GM19397 (cell line): ENCODE results near the gene BCL7A.
"Not testable (repeated sequence)": the region's sequence is repeated elsewhere in the genome, so short reads cannot be mapped to it uniquely, and the experiment has no call there.

ENCODE experiments used
- ATAC-seq: cut with Tn5 transposase; IDR thresholded peaks from one replicate; pipeline ENCODE4 v1.9.1; 2021; ENCODE audit warnings: mild to moderate bottlenecking, moderate library complexity; ENCODE audit not compliant: unreplicated experiment

Gene BCL7A

DNA sequence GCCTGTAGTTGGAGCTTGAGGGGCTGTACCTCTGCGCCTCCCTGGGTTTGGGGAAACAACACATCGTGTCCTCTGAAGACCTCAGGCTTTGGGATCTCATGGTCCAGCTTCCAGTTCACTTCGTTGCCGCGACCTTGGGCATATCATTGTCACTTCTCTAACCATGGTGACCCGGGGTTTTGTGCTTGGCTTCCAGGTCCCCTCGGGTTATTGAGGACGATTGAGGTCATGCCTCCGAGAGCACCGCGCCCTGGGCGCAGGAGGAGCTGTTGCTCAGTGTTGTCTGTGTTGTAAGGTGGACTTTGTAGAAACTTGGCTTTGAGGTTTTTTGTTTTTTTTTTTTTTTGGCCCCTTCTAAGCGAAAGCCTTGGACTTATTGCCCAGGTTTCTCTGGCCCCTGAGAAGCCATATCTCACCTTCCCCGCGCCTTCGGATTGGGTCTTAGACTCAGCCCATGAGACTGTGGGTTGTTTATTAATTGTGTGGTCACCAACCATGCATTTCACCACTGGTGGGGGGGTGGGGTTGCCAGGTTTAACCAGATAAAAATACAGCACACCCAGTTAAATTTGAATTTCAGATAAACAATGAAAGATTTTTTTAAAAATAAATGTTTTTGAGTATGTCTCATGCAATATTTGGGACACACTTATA, 2.6 kb downstream of the BCL7A start:
- ATAC-seq, result no peak

- ATAC-seq, result no peak
Observed at GRCh38 chr12:122026706-122027333, 5.1 kb downstream of the BCL7A start.

GRCh38 chr12:122028165-122028904, 6.7 kb downstream of the BCL7A start:
- ATAC-seq, result no peak

DNA sequence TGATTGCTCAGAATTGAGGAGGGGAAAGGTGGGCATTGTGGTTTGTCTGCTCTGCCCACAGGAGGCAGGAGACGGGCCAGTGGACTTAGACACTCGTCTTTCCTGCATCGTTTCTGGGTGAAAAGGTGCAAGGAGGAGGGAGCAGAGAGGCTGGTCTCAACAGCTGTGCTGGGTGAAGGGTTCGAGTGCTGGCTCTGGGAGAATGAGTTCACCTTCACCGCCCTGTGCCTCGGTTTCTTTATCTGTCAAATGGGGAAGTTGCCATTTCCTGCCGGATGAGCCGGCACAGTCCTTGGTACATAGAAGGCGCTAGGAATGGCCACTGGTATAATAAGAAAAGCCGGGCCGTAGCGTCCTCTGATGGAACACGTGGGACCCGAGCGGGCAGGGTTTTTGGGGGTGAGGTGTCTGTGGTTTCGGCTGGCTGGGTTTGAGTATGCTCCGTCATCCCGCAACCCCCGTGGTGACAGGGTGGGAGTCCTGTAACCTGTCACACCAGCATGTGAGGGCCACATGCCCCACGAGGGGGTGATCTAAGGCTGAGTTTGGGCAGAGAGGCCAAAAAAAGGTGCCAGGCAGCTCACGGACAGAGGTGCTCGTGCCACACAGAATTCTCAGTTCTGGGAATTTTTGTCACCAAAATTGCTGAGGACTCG, 7.3 kb downstream of the BCL7A start:
- no peak for ATAC-seq

GRCh38 chr12:122029620-122030423, 8.1 kb downstream of the BCL7A start:
- no peak for ATAC-seq

- no peak for ATAC-seq
Observed at GRCh38 chr12:122030424-122031035, 8.8 kb downstream of the BCL7A start.

DNA sequence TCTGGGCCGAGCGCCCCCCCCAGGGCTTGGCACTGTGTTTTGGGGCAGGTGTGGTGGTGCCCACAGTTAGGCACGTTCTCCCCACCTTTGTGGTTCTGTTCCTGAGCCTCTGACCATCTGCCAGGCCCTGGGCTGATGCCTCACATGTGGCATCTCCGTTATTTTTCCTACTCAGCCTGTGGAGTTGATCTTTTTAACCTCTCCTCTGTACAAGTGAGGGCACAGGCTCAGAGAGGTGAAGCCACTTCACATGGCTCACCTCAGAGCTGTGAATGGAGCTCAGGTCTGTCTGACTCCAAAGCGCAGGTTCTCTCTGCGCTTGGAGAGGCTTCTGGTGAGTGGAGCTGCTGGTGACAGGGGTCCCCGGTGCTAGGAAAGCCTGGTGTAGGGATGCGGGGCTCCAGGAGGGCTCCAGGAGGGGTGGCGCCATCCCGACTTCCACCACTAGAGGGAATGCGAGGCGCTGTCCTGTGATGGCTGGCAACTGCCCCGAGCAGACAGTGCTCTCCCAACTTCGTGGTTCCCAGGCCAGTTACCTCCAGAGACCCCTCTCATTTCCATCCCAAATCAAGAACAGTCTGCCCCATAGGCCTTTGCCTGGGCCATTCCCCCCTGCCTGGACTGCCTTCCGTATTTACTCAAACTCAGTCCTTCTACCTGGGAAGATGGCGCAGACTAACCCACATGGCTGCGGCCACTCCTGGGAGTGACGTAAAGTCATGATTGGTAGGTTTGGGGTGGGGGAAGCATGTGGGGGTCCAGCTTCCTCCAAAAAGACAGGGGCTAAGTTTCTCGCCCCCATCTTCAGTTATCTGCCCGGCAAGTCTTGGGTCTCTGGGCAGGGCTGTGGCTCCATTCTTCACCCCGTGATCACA, 9.9 kb downstream of the BCL7A start:
- no peak for ATAC-seq

- no peak for ATAC-seq
Observed at GRCh38 chr12:122032580-122032979, 10.9 kb downstream of the BCL7A start.

GRCh38 chr12:122035292-122035691, 13.6 kb downstream of the BCL7A start:
- no peak for ATAC-seq

DNA sequence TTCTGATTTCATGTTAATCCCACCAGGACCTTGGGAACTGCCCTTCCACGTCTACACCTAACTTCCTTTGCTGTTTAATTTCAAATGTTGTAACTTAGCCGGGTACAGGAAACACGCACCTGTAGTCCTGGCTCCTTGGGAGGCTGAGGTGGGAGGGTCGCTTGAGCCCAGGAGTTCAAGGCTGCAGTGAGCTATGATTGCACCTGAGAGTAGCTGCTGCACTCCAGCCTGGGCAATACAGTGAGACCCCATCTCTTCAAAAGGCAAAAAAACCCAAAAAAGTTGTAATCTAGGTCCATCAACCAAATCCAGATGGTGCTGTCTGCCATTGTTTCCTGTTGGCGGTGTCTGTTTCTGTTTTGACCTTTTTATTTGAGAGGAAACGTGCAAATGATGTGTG, 14.5 kb downstream of the BCL7A start:
- no peak for ATAC-seq

- no peak for ATAC-seq
Observed at GRCh38 chr12:122040579-122041386, 19.1 kb downstream of the BCL7A start.

GRCh38 chr12:122041458-122041857, 19.8 kb downstream of the BCL7A start:
- not testable (repeated sequence) for ATAC-seq

- no peak for ATAC-seq
Observed at GRCh38 chr12:122042910-122043309, 21.2 kb downstream of the BCL7A start.

DNA sequence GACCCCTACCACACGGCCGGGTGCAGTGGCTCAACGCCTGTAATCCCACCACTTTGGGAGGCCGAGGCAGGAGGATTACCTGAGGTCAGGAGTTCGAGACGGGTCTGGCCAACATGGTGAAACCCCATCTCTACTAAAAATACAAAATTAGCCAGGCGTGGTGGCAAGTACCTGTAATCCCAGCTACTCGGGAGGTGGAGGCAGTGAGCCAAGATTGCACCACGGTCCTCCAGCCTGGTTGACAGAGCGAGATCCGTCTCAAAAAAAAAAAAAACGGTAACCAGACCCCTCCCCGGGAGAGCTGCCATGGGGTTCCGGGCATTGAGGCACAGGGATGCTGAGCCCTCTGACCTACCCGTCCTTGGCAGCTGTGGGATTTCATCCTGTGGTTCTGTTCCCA, 21.8 kb downstream of the BCL7A start:
- ATAC-seq, result no peak

DNA sequence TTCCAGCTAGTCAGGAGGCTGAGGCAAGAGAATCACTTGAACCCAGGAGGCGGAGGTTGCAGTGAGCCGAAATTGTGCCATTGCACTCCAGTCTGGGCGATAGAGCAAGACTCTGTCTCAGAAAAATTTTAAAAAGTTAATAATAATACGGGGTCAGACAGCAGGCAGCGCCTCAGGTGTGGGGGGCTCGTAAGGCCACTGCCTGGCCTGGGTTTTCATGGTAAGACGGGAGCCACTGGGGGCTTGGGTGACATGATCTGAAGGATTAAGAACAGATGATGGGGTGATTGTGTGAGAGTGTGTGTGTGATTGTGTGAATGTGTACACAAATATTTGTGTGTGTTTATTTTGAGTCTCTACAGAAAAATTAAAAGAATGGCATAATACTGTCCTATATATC, 23.6 kb downstream of the BCL7A start:
- no peak for ATAC-seq

DNA sequence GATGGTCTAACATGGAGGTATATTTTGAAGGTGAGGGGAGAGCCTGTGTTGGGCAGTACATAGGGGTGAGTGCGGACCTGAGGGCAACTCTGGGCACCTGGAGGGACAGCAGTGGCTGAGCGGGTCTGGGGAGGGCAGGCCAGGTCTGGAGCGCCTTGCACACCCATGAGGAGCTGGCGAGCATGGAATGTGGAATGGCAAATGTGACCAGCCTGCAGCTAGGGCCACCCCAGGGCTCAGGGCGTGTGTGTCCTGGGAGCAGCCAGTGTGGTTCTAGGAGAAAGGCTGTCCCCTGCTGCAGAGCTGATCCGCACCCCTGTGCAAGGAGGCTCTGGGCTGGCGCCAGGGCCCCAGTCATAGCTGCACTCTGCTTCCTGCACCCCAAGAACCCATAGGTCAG, 24.5 kb downstream of the BCL7A start:
- no peak for ATAC-seq

GRCh38 chr12:122048151-122048550, 26.5 kb downstream of the BCL7A start:
- no peak for ATAC-seq

DNA sequence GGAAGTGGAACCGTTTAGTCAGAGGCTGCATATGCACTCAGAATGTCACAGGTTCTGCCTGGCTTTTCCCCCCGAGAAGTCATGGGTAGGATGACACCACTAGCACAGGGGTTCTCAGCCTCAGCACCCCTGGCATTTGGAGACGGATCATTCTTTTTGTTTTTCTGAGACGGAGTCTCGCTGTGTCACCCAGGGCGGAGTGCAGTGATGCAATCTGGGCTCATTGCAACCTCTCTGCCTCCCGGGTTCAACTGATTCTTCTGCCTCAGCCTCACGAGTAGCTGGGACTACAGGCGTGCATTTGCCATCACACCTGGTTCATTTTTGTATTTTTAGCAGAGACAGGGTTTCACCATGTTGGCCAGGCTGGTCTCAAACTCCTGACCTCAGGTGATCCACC, 28.1 kb downstream of the BCL7A start:
- no peak for ATAC-seq

DNA sequence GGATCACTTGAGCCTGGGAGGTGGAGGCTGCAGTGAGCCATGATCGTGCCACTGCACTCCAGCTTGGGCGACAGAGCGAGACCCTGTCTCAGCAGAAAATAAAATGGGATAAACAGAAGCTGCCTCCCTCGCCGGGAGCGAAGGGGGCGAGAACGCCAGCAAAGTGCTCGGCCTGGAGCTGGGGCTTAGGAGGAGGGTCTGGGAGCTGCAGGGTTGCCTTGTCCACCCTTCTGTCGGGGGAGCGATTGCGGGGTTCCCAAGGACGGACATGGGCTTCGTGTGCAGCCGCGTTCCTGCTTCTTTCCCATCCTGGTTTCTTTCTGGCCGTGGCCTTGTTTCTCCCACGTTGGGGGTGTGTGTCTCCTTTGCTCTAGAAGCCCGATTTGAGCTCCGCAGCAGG, 29.0 kb downstream of the BCL7A start:
- ATAC-seq, result no peak
